Uterus (tissue), 4 donors: ENCODE data around the gene ARHGEF40. TPM values are rescaled to one million over a fixed set of nuclear protein-coding genes. Genes with fewer than 3 reads are reported as not detected.
A peak's percentile ranks its signal among the peaks of the same experiment; 100 is the strongest.

ENCODE experiments used
- DNase-seq, 2 donors: peaks; one replicate each; pipeline ENCODE4 v3.0.0-alpha.2; 2019 to 2020
- H3K27ac ChIP-seq, 2 donors: fragments of 200-600 bp; sonication (generic); 1 replicate in 1 of 2; 2 replicates in 1 of 2; pipeline ENCODE4 v1.5.1; 2016 to 2018
- H3K27me3 ChIP-seq, 2 donors: fragments of 200-600 bp; sonication (generic); one replicate each; pipeline ENCODE4 v1.5.1; 2018 to 2019; ENCODE audit warnings: control low read depth in 1 of 2
- H3K36me3 ChIP-seq, 2 donors: fragments of 200-600 bp; sonication (generic); one replicate each; pipeline ENCODE4 v1.5.1; 2019; ENCODE audit warnings: control low read depth in 1 of 2
- H3K4me1 ChIP-seq, 2 donors: fragments of 200-600 bp; sonication (generic); one replicate each; pipeline ENCODE4 v1.5.1; 2018 to 2019; ENCODE audit warnings: control low read depth in 1 of 2
- H3K4me3 ChIP-seq, 2 donors: fragments of 200-600 bp; sonication (generic); 1 replicate in 1 of 2; 2 replicates in 1 of 2; pipeline ENCODE4 v1.5.1; 2018 to 2019; ENCODE audit warnings: mild to moderate bottlenecking in 1 of 2
- H3K9me3 ChIP-seq, 2 donors: fragments of 200-600 bp; sonication (generic); one replicate each; pipeline ENCODE4 v1.5.1; 2019; ENCODE audit warnings: control low read depth in 1 of 2
- CTCF ChIP-seq, 4 experiments: fragments of 200-600 bp in 2 of 4; fragments of 450-650 bp in 2 of 4; sonication (generic) in 2 of 4; IDR thresholded peaks; one replicate each; pipeline ENCODE4 v1.5.1; 2016 to 2019; ENCODE audit warnings: antibody characterized with exemption in 4 of 4, mild to moderate bottlenecking in 2 of 4, moderate library complexity in 1 of 4
- POLR2A ChIP-seq, 2 donors: fragments of 450-650 bp; IDR thresholded peaks; one replicate each; pipeline ENCODE4 v1.6.1; 2016; ENCODE audit warnings: antibody characterized with exemption in 2 of 2, mild to moderate bottlenecking in 1 of 2, moderate library complexity in 1 of 2
- intact Hi-C: fragments of 100-400 bp; cut with DNase I; formaldehyde crosslinking; loops from one replicate; pipeline ENCODE4 v1.15.1; 2023; ENCODE audit warnings: low total_unique reads
- total RNA-seq, 4 donors: library from RNA; depleted of rRNA in 3 of 4; stranded (reverse); fragments of >200 nt in 3 of 4; gene quantifications; one replicate each; pipeline versions ENCODE4 v1.1.0 to v1.2.4, GENCODE V29; 2014 to 2023
- donor health status: DM: yes; HTN: yes; CAD: no.

Gene ARHGEF40
- total RNA-seq, 4 donors from 2014 or later: 25.3 to 103 (median 66.9) TPM

- peak overlapping the region; percentile 38 to 93 for H3K27ac ChIP-seq
- H3K4me3 ChIP-seq: no peak overlapping the region
- H3K27me3 ChIP-seq: no peaks in the 10 kb centered on the region
- no peaks in the 10 kb centered on the region for H3K9me3 ChIP-seq
- DNase-seq: no peak
- TF ChIP-seq POLR2A (IDR thresholded peaks at IDR 0.05) (no peak), CTCF (IDR thresholded peaks at IDR 0.05) (no peak)
- peaks cover 0 to 4% of the 10 kb centered on the region in 2 donors for H3K4me1 ChIP-seq
- H3K36me3 ChIP-seq: no peaks in the 10 kb centered on the region
- intact Hi-C loops: no loop called here
These were observed 33.4 kb upstream of the ARHGEF40 start for GRCh38 chr14:21036751-21037150.

- H3K27ac ChIP-seq: peak overlapping the region; percentile 38 to 93
- no peak for DNase-seq
- H3K4me3 ChIP-seq: no peak overlapping the region
- H3K27me3 ChIP-seq: no peaks in the 10 kb centered on the region
- H3K36me3 ChIP-seq: no peaks in the 10 kb centered on the region
- no peaks in the 10 kb centered on the region for H3K9me3 ChIP-seq
- peaks cover 0 to 4% of the 10 kb centered on the region in 2 donors for H3K4me1 ChIP-seq
- intact Hi-C loops: no loop called here
- TF ChIP-seq CTCF (IDR thresholded peaks at IDR 0.05) (no peak), POLR2A (IDR thresholded peaks at IDR 0.05) (no peak)
These were observed 32.9 kb upstream of the ARHGEF40 start for GRCh38 chr14:21037156-21037555.

GRCh38 chr14:21038441-21039422 lies 31.4 kb upstream of the ARHGEF40 start:
- no peaks in the 10 kb centered on the region for H3K27me3 ChIP-seq
- no peak overlapping the region for H3K4me3 ChIP-seq

GRCh38 chr14:21039585-21040369 lies 30.3 kb upstream of the ARHGEF40 start:
- no peaks in the 10 kb centered on the region for H3K27me3 ChIP-seq
- no peaks in the 10 kb centered on the region for H3K36me3 ChIP-seq
- no peak overlapping the region for H3K4me3 ChIP-seq
- H3K9me3 ChIP-seq: no peaks in the 10 kb centered on the region
- peak; percentile 60 to 72 for DNase-seq
- H3K4me1 ChIP-seq: peaks cover 0 to 4% of the 10 kb centered on the region in 2 donors
- intact Hi-C loops: no loop called here
- peak overlapping the region; percentile 85 to 93 for H3K27ac ChIP-seq
- no peak for TF ChIP-seq POLR2A (IDR thresholded peaks at IDR 0.05)
- TF ChIP-seq CTCF (IDR thresholded peaks at IDR 0.05): peak; percentile 77 to 90 (median 80)

More at GRCh38 chr14:21038441-21039422, 31.4 kb upstream of the ARHGEF40 start:
- peak; percentile 93 to 95 for DNase-seq
- no peaks in the 10 kb centered on the region for H3K9me3 ChIP-seq
- no peaks in the 10 kb centered on the region for H3K36me3 ChIP-seq
- H3K27ac ChIP-seq: peak overlapping the region; percentile 85 to 93
- peaks cover 0 to 4% of the 10 kb centered on the region in 2 donors for H3K4me1 ChIP-seq
- intact Hi-C loops: no loop called here
- peak in 2 of 4 experiments; percentile 7 to 24 for TF ChIP-seq CTCF (IDR thresholded peaks at IDR 0.05)
- peak; percentile 39 to 47 for TF ChIP-seq POLR2A (IDR thresholded peaks at IDR 0.05)
